Cardiac fibroblast (primary cell): ENCODE data around the gene LRRK2.
A peak's percentile ranks its signal among the peaks of the same experiment; 100 is the strongest.
"Not testable (repeated sequence)": the region's sequence is repeated elsewhere in the genome, so short reads cannot be mapped to it uniquely, and the experiment has no call there.

Experiments used
- DNase-seq, 2 donors: peaks; one replicate each; pipeline versions ENCODE4 v3.0.0 to v3.0.0-alpha.2; 2010; ENCODE audit warnings: low read depth in 2 of 2
- H3K4me3 ChIP-seq, 2 donors: replicated peaks in 1 of 2; 1 replicate in 1 of 2; 2 replicates in 1 of 2; pipeline ENCODE4 v1.5.1; 2011; ENCODE audit warnings: low read depth in 2 of 2, low read length in 2 of 2, mild to moderate bottlenecking in 2 of 2, moderate library complexity in 1 of 2
- TF ChIP-seq, protein P1 (sequence below): IDR thresholded peaks from one replicate; pipeline ENCODE4 v1.5.1; 2011; ENCODE audit warnings: low read depth, mild to moderate bottlenecking, low read length, inconsistent platforms

The LRRK2 gene

DNA sequence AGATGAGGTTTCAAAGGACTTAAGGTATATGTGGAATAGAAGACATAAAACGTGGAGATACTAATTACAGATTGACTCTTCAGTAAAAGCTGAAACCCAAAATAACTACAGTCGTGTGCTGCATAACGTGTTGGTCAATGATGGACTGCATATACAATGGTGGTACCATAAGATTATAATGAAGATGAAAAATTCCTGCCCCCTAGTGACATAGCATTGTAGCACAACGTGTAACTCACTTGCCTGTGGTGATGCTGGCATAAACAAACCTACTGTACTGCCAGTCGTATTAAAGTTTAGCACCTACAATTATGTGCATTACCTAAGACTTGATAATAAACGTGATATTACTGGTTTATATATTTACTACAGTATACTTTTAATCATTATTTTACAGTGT is 150.3 kb downstream of the LRRK2 start:
- TF ChIP-seq, protein P1, sequence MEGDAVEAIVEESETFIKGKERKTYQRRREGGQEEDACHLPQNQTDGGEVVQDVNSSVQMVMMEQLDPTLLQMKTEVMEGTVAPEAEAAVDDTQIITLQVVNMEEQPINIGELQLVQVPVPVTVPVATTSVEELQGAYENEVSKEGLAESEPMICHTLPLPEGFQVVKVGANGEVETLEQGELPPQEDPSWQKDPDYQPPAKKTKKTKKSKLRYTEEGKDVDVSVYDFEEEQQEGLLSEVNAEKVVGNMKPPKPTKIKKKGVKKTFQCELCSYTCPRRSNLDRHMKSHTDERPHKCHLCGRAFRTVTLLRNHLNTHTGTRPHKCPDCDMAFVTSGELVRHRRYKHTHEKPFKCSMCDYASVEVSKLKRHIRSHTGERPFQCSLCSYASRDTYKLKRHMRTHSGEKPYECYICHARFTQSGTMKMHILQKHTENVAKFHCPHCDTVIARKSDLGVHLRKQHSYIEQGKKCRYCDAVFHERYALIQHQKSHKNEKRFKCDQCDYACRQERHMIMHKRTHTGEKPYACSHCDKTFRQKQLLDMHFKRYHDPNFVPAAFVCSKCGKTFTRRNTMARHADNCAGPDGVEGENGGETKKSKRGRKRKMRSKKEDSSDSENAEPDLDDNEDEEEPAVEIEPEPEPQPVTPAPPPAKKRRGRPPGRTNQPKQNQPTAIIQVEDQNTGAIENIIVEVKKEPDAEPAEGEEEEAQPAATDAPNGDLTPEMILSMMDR = peak; percentile 28
- peak; percentile 2 to 12 for DNase-seq
- no peak overlapping the region for H3K4me3 ChIP-seq

DNA sequence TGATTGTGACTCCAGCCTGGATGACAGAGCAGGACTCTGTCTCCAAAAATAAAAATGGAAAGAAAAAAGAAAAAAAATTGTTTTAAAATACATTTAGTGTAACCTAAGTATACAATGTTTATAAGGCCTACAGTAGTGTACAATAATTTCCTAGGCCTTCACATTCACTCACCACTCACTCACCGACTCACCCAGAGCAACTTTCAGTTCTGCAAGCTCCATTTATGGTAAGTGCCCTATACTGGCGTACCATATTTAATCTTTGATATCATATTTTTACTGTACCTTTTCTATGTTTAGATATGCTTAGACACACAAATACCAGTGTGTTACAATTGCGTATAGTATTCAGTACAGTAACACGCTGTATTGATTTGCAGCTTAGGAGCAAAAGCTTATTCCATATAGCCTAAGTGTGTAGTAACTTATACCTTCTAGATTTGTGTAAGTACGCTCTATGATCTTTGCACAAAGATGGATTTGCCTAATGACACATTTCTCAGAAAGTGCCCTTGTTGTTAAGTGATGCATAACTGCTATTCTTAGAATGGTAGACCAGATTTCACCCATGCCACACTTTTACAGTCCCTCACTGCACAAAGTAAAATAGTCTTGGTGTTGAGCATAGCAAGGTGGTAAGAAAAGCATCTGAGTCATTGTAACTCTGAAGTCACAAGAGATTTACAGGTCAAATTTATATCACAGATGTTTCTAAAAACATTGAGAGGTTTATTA is 151.9 kb downstream of the LRRK2 start:
- no peak for DNase-seq
- TF ChIP-seq, protein P1 = no peak

DNA sequence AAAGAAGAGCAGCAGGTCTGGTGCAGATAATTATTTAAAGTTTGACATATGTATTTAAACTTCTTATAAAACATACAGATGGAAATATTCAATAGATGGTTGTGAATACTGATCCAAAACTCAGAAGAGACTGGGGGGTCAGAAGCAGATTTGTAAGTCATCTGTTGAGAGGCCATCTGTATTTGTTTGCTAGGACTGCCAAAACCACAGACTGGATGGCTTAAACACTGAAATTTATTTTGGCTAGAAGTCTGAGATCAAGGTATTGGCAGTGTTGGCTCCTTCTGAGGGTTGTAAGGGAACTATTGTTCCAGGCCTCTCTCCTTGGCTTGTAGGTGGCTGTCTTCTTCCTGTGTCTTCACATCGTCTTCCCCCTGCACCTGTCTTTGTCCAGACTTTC is 153.9 kb downstream of the LRRK2 start:
- no peak for DNase-seq
- no peak overlapping the region for H3K4me3 ChIP-seq
- TF ChIP-seq, protein P1 = no peak

More for the DNA sequence above, 151.9 kb downstream of the LRRK2 start:
- H3K4me3 ChIP-seq = no peak overlapping the region

DNA sequence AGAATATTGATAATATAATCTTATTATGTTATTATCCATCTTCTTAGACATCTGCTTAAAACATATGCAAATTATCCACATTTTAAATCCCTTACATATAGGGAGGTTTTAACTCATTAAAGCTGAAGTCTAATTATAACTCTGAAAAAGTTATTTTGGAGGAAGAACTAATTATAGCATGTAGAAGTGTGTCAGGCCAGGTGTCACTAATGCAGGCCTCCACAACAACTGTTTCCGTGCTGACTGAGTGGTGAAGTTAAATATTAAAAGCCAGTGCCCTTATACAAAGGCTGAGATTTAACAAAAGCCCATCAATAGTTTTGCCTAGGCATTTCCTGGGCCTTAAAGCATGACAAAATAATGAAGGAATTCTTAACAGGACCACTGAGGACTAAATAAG is 157.4 kb downstream of the LRRK2 start:
- no peak for DNase-seq
- no peak overlapping the region for H3K4me3 ChIP-seq
- TF ChIP-seq, protein P1 = no peak

DNA sequence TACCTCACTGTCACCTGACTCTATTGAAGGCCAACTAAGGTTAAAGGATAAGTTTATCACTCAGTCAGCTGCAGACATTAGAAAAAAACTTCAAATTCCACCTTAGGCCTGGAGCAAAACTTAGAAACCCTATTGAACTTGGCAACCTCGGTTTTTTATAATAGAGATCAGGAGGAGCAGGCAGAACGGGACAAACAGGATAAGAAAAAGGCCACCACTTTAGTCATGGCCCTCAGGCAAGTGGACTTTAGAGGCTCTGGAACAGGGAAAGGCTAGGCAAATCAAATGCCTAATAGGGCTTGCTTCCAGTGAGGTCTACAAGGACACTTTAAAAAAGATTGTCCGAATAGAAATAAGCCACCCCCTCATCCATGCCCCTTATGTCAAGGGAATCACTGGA is 162.5 kb downstream of the LRRK2 start:
- not testable (repeated sequence) for DNase-seq, H3K4me3 ChIP-seq

DNA sequence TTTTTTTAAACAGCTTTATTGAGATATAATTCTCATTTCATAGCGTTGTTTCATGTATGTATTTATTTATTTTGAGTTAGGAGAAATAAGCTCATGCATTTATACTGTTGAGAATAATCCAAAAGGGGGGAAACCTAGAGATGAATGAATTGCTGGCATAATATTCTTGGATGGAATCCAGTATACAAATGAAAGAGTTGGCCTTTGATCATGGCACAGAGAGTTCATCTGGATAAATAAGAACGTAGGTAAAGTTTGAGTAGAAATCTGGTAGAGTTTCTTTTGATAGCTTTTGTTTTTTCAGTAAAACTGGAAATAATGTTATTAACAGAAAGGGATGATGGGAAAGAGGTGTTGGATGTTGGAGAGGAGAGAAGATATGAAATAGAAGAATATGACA is 166.2 kb downstream of the LRRK2 start:
- no peak for DNase-seq
- TF ChIP-seq, protein P1 = no peak
- H3K4me3 ChIP-seq = no peak overlapping the region

DNA sequence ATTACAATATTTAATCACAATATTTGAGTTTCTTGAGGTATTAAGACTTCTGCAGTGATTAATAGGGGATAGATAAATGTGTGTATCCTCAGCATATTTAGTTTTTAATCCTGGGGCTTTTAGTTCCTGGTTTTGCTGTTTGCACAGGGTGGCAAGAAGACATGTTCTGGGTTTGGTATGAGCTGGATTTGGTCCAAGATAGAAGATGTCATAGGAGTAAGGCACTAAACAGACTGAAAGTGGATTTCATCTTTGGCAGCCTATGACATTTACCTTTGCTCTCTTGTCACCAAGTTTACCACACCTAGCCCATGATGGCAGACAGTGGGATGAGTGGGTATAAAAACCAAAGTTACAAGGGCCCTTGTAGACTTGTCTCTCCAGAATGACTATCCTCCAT is 168.2 kb downstream of the LRRK2 start:
- TF ChIP-seq, protein P1 = no peak
- H3K4me3 ChIP-seq = no peak overlapping the region
- DNase-seq = no peak
